Stimulated activated CD8-positive, alpha-beta memory T cell treated with anti-CD3 and anti-CD28 coated beads, Interleukin-12 subunit alpha, Interleukin-12 subunit beta, amount 100 ng/mL, for 4 hours (primary cell): ENCODE data around the gene CALHM3.
A peak's percentile ranks its signal among the peaks of the same experiment; 100 is the strongest.

Source experiments
- DNase-seq: peaks from one replicate; pipeline ENCODE4 v3.0.0-alpha.2; 2020; ENCODE audit warnings: low read depth

CALHM3 gene

DNA sequence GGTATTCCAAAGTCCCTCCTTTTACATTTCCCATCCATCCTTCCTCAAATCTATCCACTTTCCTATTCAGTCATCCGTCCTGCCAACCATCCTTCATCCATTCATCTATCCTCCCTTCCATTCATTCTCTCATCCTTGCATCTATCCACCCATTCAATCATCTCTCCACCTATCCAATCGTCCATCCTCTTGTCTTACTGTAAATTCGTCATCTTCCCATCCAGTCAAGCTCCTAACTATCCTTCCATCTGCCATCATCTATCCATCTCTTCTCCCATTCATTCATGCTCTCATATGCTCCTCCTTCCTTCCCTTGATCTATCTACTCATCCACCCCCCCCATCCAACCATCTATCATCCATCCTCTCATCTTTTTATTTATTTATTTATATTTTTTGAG, 5.0 kb downstream of the CALHM3 start:
- DNase-seq, result no peak

DNA sequence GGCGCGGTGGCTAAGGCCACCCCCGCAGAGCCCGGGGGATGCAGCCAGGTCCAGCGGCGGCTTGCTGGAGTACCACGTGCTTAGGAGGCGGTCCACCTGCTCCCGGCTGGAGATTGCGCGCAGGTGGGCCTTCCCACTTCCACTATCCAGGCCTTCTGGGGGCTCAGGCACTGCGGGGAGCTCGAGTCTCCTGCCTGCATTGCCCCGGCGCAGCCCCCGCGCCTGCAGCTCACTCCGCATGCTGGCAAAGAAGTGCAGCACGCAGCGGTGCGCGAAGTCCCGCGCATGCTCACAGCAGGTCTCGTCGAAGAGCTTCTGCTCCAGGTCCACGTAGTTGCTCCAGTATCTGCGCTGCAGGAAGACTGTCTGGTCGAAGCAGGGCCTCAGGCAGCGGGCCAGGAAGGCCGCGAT, 5.8 kb downstream of the CALHM3 start:
- no peak for DNase-seq

DNA sequence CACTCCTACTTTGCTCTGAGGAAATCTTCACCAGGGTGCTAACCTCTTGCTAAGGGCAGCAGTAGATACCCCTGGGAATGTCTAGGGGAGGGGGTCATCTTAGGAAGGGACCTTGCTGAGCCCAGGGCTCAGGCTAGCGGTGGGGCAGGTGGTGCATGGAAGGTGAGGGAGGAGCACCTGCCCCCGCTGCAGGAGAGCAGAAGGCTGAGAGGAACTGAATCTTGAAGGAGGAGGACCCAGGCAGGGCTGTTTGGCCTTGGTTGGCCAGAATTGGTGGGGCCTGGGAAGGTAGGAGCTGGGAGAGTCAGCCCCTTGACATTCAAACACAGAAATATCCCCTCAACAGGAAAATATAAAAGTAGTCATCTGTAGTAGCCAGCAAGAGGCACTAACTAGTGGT, 7.0 kb downstream of the CALHM3 start:
- DNase-seq, result no peak

DNA sequence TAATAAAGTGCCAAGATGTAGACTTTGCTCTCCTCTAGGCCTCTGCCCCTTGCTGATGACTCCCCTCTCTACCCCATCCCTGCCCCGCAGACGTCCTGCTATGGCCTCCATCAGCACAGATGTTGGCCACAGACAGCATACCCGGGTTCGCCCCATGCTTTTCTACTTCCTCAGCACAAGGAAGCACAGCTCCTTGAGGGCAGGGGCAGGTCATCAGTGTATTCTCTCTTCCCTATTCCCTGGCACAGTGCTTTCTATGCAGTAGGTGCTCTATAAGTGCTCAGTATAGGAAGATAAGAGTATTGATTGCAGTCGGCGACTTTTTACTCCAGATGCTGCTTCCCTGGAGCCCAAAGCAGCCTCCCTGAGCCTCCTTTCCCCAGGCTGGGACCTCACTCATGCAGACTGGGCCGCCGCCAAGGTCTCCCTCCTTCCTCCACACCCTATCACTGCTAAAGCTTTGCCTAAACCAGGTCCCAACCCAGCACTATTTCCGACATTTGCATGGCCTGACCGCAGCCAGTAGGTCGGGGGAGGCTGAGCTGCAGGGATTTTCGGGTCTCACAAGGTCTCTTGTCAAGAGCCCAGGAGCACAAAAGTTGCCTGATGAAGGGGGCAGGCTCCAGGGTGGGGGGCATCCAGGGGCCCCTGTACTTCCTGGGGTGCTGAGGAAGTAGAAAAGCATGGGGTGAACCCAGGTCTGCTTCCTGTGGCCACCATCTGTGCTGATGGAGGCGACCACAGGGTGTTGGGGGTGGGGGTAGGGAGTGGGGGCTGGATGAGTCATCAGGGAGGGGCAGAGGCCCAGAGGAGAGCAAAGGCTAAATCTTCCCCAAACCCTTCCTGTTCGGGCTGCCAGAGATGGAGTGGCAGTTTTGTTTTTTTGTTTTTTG, 8.0 kb downstream of the CALHM3 start:
- DNase-seq, result peak; percentile 53

DNA sequence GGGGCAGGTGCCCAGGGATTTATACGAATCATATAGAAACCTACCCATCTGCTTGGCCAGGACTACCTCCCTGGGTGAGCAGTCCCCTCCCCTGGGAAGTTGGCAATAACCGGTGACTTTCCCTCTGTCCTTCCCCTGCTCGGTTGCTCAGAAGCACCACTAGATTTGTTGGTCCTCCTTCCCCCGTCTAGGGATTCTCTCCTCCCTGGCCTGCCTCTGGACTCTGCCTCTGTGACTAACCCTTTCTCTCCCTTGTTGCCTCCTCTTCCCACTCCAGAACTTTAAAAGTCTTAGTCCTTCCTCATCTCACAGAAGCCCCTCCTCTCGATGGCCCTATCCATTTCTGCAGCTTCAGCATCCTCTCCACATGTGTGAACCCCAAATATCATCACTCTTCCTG, 9.8 kb downstream of the CALHM3 start:
- no peak for DNase-seq

DNA sequence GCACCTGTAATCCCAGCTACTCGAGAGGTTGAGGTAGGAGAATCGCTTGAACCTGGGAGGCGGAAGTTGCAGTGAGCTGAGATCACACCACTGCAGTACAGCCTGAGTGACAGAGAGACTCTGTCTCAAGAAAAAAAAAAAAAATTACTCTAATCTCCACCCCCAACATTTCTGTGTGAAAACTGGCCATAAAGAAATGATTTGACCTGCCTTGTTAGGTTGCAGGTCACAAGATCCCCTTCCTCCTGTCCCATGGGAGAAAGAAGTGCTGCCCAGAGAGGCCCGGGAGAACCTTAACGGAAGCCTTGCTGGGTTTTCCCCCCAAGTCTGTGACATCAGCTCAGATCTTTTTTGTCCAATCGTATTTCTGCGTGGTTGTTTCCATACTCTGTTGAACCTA, 11.6 kb downstream of the CALHM3 start:
- DNase-seq, result no peak

DNA sequence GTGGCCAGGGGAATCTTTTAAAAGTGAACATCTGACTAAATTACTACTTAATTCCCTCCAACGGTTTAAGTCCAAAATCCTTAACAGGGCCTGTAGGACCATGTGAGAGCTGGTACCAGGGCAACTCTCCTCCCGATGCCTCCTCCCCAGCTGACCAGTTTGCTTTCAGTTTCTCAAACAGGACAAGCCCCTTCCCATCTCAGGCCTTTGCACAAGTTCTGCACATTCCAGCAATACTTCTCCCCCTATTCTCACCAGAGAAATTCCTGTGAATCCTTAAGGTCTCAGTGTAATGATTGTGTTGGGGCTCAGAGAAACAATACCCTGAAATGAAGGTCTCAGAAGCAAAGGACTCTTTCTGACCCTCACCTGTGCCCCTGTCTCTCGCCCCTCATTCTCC, 12.3 kb downstream of the CALHM3 start:
- no peak for DNase-seq

DNA sequence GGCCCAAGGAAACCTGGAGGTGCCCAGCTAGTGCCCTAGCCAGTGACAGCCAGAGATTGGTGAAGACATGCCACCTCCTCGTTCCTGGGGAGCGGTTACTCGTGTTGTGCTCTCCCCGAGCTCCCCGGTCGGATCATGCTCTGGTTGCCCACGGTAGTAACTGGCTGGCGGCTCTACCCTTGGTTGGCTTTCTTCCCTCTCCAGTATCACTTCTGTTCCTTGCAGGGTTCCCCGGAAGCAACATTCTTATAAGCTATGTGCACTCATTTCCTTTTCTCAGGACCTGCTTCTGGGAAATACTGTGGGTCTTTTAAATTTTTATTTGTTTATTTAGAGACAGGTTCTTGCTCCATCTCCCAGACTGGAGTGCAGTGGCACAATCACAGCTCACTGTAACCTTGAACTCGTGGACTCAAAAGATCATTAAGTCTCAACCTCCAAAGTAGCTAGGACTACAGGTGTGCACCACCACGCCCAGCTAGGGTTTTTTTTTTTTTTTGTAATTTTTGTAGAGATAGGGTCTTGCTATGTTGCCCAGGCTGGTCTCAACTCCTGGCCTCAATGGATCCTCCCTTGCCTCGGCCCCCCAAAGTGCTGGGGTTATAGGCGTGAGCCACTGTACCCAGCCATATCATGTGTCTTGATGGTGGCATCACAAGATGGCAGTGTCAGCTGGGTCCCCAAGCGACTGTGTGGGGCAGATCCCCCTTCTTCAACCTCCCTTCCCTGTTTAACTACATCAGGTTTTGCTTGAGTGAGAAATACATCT, 13.4 kb downstream of the CALHM3 start:
- no peak for DNase-seq

DNA sequence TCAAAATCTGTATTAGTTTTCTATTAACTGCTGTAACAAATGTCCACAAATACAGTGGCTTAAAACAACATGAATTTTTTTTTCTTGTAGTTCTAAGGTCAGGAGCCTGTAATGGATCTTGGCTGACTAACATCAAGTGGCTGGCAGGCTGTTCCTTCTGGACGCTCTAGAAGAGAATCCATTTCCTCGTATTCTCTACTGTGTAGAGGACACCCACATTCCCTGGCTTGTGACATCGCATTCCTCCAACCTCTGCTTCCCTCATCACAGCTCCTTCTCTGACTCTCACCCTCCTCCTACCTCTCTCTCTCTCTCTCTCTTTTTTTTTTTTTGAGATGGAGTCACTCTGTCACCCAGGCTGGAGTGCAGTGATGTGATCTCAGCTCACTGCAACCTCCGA, 15.5 kb downstream of the CALHM3 start:
- no peak for DNase-seq

DNA sequence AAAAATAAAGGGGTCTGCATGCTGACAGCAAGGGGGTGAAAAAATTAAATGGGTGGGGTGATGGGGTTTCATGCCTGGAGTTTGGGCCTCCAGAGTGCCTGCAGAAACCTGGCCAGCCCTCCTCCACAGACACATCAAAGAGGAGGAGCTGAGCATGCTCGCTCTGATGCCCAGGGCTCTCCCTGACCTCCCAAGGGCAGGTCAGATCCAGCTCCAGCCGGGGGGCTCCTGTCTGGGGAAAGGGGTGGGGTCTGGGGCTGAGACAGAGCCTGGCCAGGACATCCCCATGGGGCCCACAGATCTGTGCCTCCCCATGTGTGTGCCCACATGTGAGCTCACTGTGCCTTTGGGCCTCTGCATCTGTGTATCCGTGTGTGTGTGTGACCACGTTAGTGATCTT, 19.4 kb downstream of the CALHM3 start:
- DNase-seq, result no peak

DNA sequence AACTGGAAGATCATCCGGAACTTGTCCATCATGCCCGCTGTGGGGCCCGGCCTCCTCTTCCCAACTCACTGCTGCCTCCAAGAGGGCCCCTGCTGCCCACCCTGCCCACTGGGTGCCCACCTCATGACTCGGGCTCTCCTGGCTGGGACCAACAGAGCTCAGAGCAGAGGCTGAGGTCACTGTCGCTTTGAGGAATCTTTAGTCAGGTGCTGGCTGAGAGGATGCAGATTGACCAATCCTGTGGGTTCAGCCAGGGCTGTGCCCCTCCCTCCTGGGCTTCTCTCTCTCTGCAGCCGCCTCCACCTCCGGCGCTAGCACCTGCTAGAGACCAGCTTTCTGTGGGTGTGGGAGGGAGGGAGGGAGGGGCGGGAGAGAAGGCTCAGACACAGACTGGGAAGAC, 20.3 kb downstream of the CALHM3 start, which contains the start of gene CALHM1:
CALHM1 (minus strand) TSS at position 181 of the 400 bp plus-strand sequence; CDS start at position 32, 149 bp downstream.
- DNase-seq, result no peak

DNA sequence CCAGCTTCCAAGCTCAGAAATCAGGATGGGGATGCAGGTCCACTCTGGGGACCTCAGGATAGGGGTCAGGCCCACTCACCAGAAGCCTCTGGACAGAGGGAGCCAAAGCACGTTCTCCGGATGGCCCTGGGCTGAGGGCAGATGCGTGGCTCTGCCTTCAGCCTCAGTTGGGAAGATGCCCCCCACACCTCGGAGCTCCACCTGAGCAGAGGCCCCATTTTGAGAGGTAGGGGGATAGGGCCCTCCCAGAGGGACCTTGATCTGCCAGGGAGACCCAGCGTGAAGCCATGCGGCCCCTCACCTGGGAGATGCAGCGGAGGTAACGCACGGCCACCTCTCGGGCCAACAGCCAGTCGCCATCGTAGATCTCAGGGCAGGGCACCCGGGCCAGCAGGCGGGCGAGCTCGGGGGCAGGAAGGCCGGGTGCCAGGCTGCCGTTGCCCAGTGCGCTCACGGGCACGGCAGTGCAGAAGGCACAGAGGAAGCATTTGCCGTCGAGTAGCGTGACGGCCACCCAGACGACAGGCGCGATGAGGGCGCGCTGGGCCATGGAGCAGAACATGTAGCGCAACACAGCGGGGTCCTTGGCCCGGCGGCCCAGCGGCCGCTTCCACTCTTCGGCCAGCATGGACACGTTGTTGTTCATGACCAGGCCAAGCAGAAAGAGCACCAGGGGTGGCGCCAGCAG, 21.0 kb downstream of the CALHM3 start:
- DNase-seq, result no peak

DNA sequence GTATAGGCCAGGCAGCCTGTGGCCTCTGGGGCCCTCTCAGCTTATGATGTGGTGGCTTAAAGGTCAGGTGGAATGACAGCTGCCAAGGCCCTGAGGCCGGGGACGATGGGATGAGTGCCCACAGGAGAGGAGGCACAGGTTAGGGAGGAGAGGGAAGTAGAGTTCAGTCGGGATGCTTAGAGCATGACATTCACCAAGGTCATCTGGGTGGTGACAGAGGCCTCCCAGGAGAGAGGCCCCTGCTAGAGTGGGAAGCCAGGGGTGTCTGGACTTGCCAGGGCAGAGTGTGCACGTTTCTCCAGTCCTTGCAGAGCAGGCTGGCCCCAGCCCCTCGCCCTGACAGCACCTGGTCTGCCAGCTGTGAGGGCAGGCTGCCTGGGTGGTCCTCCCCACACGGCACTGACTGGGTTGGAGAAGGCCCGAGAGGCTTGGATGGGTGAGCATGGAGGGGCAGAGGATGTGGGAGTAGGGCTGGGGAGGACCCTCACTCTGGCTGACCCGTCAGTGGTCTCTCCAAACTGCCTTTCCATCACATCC, 21.8 kb downstream of the CALHM3 start:
- no peak for DNase-seq

DNA sequence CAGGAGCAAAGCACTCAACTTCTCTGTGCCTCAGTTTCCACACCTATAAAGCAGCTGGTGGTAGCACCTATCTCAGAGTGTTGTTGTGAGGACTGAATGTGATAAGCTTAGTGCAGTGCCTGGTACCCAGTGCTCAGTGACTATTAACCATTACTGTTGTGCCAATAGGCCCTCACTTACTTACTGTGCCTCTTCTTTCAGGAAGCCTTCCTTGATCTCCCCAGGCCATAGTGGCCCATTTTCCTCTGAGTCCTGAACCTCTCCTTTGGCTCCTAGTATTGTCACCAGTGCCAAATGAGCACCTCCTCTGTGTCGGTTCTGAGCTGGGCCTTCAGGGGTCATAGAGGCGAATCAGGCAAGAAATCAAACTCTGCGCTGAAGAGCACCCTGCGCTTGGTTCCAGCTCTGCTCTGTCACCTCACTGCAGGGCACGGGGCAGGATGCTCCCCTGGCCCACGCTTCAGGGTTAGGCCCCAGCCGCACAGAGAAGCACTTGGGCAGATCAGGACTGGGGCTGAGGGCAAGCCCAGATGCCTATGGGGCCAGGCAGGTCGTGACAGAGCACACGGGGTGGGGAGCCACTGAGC, 22.9 kb downstream of the CALHM3 start:
- no peak for DNase-seq

DNA sequence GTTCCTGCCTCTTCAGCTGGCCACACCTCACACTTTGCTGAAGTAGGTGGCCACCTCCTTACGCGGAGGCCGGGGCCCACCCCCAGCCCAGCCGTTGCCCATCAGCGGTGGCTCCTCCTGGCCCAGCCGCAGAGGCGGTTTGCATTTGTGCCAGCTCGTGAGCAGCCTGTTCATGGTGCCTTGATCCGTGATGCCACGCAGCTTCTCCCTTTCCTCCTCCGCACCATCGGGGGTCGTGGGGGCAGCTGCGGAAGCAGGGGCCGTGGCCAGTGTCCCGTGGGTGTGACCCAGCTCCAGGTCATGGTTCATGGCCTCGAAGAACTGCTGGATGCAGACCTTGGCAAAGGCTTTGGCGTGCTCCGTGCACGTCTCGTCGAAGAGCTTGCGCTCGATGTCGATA, 23.8 kb downstream of the CALHM3 start:
- DNase-seq, result no peak

DNA sequence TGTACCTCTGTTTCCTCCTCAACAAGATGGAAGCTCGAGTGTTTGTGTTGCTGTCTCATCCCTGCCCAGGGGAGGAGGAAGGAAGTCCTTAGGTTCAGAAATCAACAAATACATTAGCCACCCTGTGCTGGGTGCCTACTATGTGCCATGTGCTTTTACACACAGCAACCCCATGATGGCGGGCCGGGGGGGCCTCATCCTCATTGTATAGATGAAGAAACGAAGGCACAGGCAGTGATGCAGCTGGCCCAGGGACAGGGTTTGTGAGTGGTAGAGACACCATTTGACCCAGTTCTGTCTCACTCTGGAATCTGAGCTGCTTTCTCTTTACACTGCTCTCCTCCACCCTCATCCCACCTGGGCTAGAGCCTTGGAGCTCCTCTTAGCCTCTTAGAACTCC, 25.0 kb downstream of the CALHM3 start:
- no peak for DNase-seq

DNA sequence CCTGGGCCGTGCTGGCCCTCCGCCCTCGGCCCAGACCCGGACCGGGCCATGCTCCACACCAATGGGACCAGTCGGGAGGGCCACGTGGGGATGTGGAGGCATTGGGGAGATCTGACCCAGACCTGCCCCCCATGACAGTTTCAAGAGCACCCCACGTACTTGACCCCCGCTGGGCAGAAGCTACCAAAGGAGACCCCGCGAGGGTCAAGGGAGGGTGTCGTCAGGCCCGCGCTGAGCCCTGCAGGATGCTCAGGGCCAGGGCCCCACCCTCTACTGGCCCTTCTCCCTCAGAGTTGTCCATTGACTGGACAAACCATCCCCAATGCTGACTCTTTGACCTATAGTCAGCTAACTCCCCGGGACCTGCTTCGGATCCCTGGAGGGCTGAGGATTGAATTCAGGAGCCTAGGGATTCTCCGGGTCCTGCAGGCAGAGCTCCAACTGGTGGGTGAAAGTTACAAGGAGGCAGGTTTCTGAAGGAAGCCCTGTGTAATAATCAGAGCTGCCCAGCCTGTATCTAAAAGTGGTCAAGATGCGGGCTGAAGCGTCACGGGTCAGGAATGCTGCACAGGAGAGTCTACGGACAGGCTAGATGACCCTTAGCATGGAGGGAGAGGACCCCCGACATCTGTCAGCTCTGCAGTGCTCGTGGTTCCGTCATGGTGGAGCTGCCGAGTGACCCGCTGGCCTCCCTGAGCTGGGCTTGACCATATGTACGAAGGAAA, 26.4 kb downstream of the CALHM3 start:
- no peak for DNase-seq

DNA sequence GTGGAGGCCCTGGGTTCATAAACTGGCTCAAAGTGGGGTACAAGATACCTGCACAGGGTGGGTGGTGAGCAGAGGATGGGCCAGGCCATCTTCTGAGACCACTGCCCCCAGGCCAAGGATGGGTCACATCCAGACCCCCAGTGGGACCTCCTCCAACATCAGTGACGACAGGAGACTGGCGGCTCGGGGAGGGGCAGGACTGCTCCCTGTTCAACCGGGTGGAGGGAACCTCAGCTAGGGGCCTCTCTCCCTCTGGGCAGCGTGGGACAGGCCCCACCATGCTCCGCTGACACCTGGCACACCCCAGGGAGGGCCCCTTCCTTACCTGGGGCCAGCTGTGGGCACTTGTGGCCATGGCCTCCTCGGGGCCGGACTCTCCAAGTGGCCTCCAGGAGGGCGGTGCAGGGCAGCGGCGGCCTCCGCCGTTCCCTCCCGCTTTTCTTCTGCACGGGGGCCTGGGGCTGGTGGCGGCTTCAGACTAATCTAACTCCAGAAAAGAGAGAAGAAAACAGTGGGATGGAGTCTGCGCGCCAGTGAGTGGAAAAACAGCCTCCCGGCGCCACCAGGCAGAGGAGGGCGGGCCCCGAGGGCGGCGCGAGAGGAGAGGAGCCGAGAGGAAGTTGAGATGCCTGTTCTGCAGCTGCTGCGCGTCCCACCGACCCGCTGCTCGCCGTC, 27.1 kb downstream of the CALHM3 start, which contains the start of gene CALHM2:
CALHM2 (minus strand) TSS at position 540 of the 675 bp plus-strand sequence. CDS start 2,429 bp downstream, outside the sequence.
- peak; percentile 41 for DNase-seq

DNA sequence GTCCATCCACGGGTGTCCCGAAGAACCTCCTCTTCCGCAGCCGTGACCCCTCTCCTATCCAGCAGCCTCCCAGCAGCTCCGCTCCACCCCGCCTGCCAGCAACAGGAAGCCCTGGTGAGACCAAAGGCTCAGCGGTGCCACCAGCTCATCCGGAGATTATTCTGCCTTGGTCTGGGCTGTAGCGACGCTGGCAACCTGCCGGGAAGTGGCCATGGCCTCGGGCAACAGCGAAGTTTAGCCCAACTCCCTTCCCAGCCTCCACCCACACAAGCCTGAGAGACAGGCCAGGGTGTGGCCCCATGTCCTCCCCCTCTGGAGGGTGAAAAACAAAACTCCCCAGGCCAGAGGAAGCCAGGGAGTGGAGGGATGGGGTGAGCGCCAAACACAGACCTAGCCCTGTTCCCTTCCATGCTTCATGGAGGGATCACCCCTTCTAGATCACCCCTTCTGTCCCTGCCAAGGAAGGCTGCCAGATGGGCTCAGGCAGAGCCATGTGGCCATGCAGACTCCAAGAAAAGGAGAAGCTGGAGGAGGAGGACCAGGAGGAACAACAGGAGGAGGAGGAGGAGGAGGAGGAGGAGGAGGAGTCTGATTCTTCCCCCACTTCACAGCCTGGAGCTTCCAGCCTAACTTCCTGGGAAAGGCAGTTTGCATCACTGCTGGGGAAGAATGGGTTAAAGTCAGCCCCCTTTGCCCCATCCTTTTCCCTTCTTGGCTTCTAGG, 27.8 kb downstream of the CALHM3 start:
- no peak for DNase-seq

DNA sequence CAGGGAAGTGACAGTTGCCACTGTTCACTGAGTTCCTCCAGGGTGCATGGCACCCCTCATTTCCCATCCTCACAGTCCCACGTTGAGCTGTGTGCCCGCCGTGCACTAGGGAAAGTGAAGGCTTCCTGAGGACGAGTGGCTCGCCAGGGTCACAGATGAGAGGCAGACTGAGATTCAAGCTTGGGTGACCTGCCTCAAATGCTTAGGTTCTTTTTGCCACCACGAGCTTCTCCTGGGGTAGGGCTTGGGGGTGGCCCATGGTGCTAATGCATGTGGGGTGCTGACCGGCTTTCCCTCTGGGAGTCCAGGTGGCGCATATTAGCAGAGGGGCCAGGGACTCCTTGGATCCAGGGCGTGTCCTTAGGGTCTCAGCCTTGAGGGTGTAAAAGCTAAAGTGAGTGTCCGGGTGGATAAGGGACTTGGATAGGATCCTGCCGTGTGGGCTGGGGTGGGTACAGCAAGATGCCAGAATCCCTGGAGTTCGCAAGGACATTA, 28.8 kb downstream of the CALHM3 start:
- DNase-seq, result no peak
